Measurements from ENCODE around the gene ERC1.

Gene ERC1

GRCh38 chr12:1491983-1492697, 501.1 kb downstream of the ERC1 start:
- no peak overlapping the region for H3K4me3 ChIP-seq (ENCODE audit: low read length)
- H3K4me1 ChIP-seq (ENCODE audit: control insufficient read depth, insufficient read depth, low read length) = no peaks in the 10 kb centered on the region
- no peak overlapping the region for H3K9ac ChIP-seq (ENCODE audit: low read length)
- peaks cover 12% of the 10 kb centered on the region for H3K36me3 ChIP-seq (ENCODE audit: control insufficient read depth, insufficient read depth, low read length)
- H3K27me3 ChIP-seq (ENCODE audit: control insufficient read depth, insufficient read depth, low read length) = no peaks in the 10 kb centered on the region
- no peak overlapping the region for H3K27ac ChIP-seq (ENCODE audit: low read depth, low read length)

- Histone ChIP-seq H3K9ac (ENCODE audit: low read length) (no peak overlapping the region), H3K27me3 (ENCODE audit: control insufficient read depth, insufficient read depth, low read length) (no peaks in the 10 kb centered on the region), H3K27ac (ENCODE audit: low read depth, low read length) (no peak overlapping the region), H3K4me1 (ENCODE audit: control insufficient read depth, insufficient read depth, low read length) (no peaks in the 10 kb centered on the region), H3K4me3 (ENCODE audit: low read length) (no peak overlapping the region), H3K36me3 (ENCODE audit: control insufficient read depth, insufficient read depth, low read length) (peaks cover 12% of the 10 kb centered on the region)
Observed at GRCh38 chr12:1493781-1494565, 502.9 kb downstream of the ERC1 start.

GRCh38 chr12:1494856-1495255, 503.8 kb downstream of the ERC1 start:
- H3K27ac ChIP-seq (ENCODE audit: low read depth, low read length) = no peak overlapping the region
- H3K4me1 ChIP-seq (ENCODE audit: control insufficient read depth, insufficient read depth, low read length) = no peaks in the 10 kb centered on the region
- no peak overlapping the region for H3K4me3 ChIP-seq (ENCODE audit: low read length)
- peaks cover 12% of the 10 kb centered on the region for H3K36me3 ChIP-seq (ENCODE audit: control insufficient read depth, insufficient read depth, low read length)
- H3K27me3 ChIP-seq (ENCODE audit: control insufficient read depth, insufficient read depth, low read length) = no peaks in the 10 kb centered on the region
- H3K9ac ChIP-seq (ENCODE audit: low read length) = no peak overlapping the region

- no peaks in the 10 kb centered on the region for H3K4me1 ChIP-seq (ENCODE audit: control insufficient read depth, insufficient read depth, low read length)
- no peak overlapping the region for H3K27ac ChIP-seq (ENCODE audit: low read depth, low read length)
- H3K27me3 ChIP-seq (ENCODE audit: control insufficient read depth, insufficient read depth, low read length) = no peaks in the 10 kb centered on the region
- H3K4me3 ChIP-seq (ENCODE audit: low read length) = peak overlapping the region; percentile 40
- peaks cover 9% of the 10 kb centered on the region for H3K36me3 ChIP-seq (ENCODE audit: control insufficient read depth, insufficient read depth, low read length)
- no peak overlapping the region for H3K9ac ChIP-seq (ENCODE audit: low read length)
Observed at GRCh38 chr12:1496162-1496900, 505.3 kb downstream of the ERC1 start.

GRCh38 chr12:1497161-1497560, 506.1 kb downstream of the ERC1 start:
- Histone ChIP-seq H3K4me3 (ENCODE audit: low read length) (no peak overlapping the region), H3K4me1 (ENCODE audit: control insufficient read depth, insufficient read depth, low read length) (peaks cover 2% of the 10 kb centered on the region), H3K9ac (ENCODE audit: low read length) (no peak overlapping the region), H3K27me3 (ENCODE audit: control insufficient read depth, insufficient read depth, low read length) (no peaks in the 10 kb centered on the region), H3K36me3 (ENCODE audit: control insufficient read depth, insufficient read depth, low read length) (peaks cover 5% of the 10 kb centered on the region), H3K27ac (ENCODE audit: low read depth, low read length) (no peak overlapping the region)

GRCh38 chr12:1498199-1498740, 507.2 kb downstream of the ERC1 start:
- H3K4me3 ChIP-seq (ENCODE audit: low read length) = no peak overlapping the region
- peaks cover 13% of the 10 kb centered on the region for H3K4me1 ChIP-seq (ENCODE audit: control insufficient read depth, insufficient read depth, low read length)
- H3K27me3 ChIP-seq (ENCODE audit: control insufficient read depth, insufficient read depth, low read length) = no peaks in the 10 kb centered on the region
- H3K9ac ChIP-seq (ENCODE audit: low read length) = no peak overlapping the region
- no peak overlapping the region for H3K27ac ChIP-seq (ENCODE audit: low read depth, low read length)
- H3K36me3 ChIP-seq (ENCODE audit: control insufficient read depth, insufficient read depth, low read length) = no peaks in the 10 kb centered on the region

- Histone ChIP-seq H3K4me3 (ENCODE audit: low read length) (no peak overlapping the region), H3K4me1 (ENCODE audit: control insufficient read depth, insufficient read depth, low read length) (peaks cover 13% of the 10 kb centered on the region), H3K9ac (ENCODE audit: low read length) (no peak overlapping the region), H3K27ac (ENCODE audit: low read depth, low read length) (no peak overlapping the region), H3K27me3 (ENCODE audit: control insufficient read depth, insufficient read depth, low read length) (no peaks in the 10 kb centered on the region), H3K36me3 (ENCODE audit: control insufficient read depth, insufficient read depth, low read length) (no peaks in the 10 kb centered on the region)
Observed at GRCh38 chr12:1499351-1499750, 508.3 kb downstream of the ERC1 start.

- peaks cover 13% of the 10 kb centered on the region for H3K4me1 ChIP-seq (ENCODE audit: control insufficient read depth, insufficient read depth, low read length)
- H3K27me3 ChIP-seq (ENCODE audit: control insufficient read depth, insufficient read depth, low read length) = no peaks in the 10 kb centered on the region
- H3K27ac ChIP-seq (ENCODE audit: low read depth, low read length) = no peak overlapping the region
- H3K36me3 ChIP-seq (ENCODE audit: control insufficient read depth, insufficient read depth, low read length) = no peaks in the 10 kb centered on the region
- no peak overlapping the region for H3K4me3 ChIP-seq (ENCODE audit: low read length)
- H3K9ac ChIP-seq (ENCODE audit: low read length) = no peak overlapping the region
Observed at GRCh38 chr12:1500095-1500801, 509.2 kb downstream of the ERC1 start.

GRCh38 chr12:1501001-1501400, 510.0 kb downstream of the ERC1 start:
- H3K27me3 ChIP-seq (ENCODE audit: control insufficient read depth, insufficient read depth, low read length) = no peaks in the 10 kb centered on the region
- no peak overlapping the region for H3K4me3 ChIP-seq (ENCODE audit: low read length)
- no peak overlapping the region for H3K27ac ChIP-seq (ENCODE audit: low read depth, low read length)
- peaks cover 13% of the 10 kb centered on the region for H3K4me1 ChIP-seq (ENCODE audit: control insufficient read depth, insufficient read depth, low read length)
- H3K36me3 ChIP-seq (ENCODE audit: control insufficient read depth, insufficient read depth, low read length) = no peaks in the 10 kb centered on the region
- H3K9ac ChIP-seq (ENCODE audit: low read length) = no peak overlapping the region

- H3K27ac ChIP-seq (ENCODE audit: low read depth, low read length) = no peak overlapping the region
- H3K4me1 ChIP-seq (ENCODE audit: control insufficient read depth, insufficient read depth, low read length) = peaks cover 13% of the 10 kb centered on the region
- no peaks in the 10 kb centered on the region for H3K27me3 ChIP-seq (ENCODE audit: control insufficient read depth, insufficient read depth, low read length)
- H3K36me3 ChIP-seq (ENCODE audit: control insufficient read depth, insufficient read depth, low read length) = no peaks in the 10 kb centered on the region
- no peak overlapping the region for H3K4me3 ChIP-seq (ENCODE audit: low read length)
- H3K9ac ChIP-seq (ENCODE audit: low read length) = no peak overlapping the region
Observed at GRCh38 chr12:1501695-1502378, 510.8 kb downstream of the ERC1 start.

- Histone ChIP-seq H3K36me3 (ENCODE audit: control insufficient read depth, insufficient read depth, low read length) (no peaks in the 10 kb centered on the region), H3K4me1 (ENCODE audit: control insufficient read depth, insufficient read depth, low read length) (peaks cover 13% of the 10 kb centered on the region), H3K9ac (ENCODE audit: low read length) (no peak overlapping the region), H3K4me3 (ENCODE audit: low read length) (no peak overlapping the region), H3K27me3 (ENCODE audit: control insufficient read depth, insufficient read depth, low read length) (no peaks in the 10 kb centered on the region), H3K27ac (ENCODE audit: low read depth, low read length) (no peak overlapping the region)
Observed at GRCh38 chr12:1502379-1502720, 511.3 kb downstream of the ERC1 start.
